Mesendoderm (in vitro differentiated cells): ENCODE measurements around the gene TPBGL.

ENCODE experiments used
- DNase-seq: peaks from one replicate; pipeline ENCODE4 v3.0.0; 2013
- H2AK5ac ChIP-seq: 2 replicates; pipeline ENCODE4 v1.6.1; 2013; ENCODE audit warnings: low read length, inconsistent platforms
- H2BK120ac ChIP-seq: 2 replicates; pipeline ENCODE4 v1.6.1; 2013; ENCODE audit warnings: low read depth, mild to moderate bottlenecking, low read length, moderate library complexity, mixed read lengths
- H2BK15ac ChIP-seq: replicated peaks from 2 replicates; pipeline ENCODE4 v1.6.1; 2013; ENCODE audit warnings: low read depth, mild to moderate bottlenecking, moderate library complexity
- H2BK5ac ChIP-seq: 2 replicates; pipeline ENCODE4 v1.6.1; 2013; ENCODE audit warnings: low read length, inconsistent platforms
- H3K18ac ChIP-seq: 2 replicates; pipeline ENCODE4 v1.6.1; 2013; ENCODE audit warnings: mild to moderate bottlenecking, low read length, mixed read lengths
- H3K23ac ChIP-seq: one replicate; pipeline ENCODE4 v1.6.1; 2013; ENCODE audit warnings: low read length
- H3K27ac ChIP-seq: 2 replicates; pipeline ENCODE4 v1.5.1; 2013; ENCODE audit warnings: low read depth, mild to moderate bottlenecking, inconsistent platforms, low read length, moderate library complexity
- H3K27me3 ChIP-seq: 2 replicates; pipeline ENCODE4 v1.6.1; 2013; ENCODE audit warnings: low read length, control low read depth, mild to moderate bottlenecking, inconsistent platforms; ENCODE audit not compliant: insufficient read depth, poor library complexity
- H3K36me3 ChIP-seq: 2 replicates; pipeline ENCODE4 v1.6.1; 2013; ENCODE audit warnings: low read length, inconsistent platforms; ENCODE audit not compliant: control insufficient read depth, insufficient read depth
- H3K4ac ChIP-seq: one replicate; pipeline ENCODE4 v1.6.1; 2013; ENCODE audit warnings: low read depth, mild to moderate bottlenecking, low read length, moderate library complexity
- H3K4me1 ChIP-seq: 2 replicates; pipeline ENCODE4 v1.6.1; 2013; ENCODE audit warnings: low read depth, low read length, inconsistent platforms; ENCODE audit not compliant: control insufficient read depth
- H3K4me2 ChIP-seq: 2 replicates; pipeline ENCODE4 v1.6.1; 2013; ENCODE audit warnings: low read length
- H3K4me3 ChIP-seq: 2 replicates; pipeline ENCODE4 v1.5.1; 2013; ENCODE audit warnings: mild to moderate bottlenecking, low read length
- H3K56ac ChIP-seq: one replicate; pipeline ENCODE4 v1.6.1; 2013; ENCODE audit warnings: low read length
- H3K79me1 ChIP-seq: 2 replicates; pipeline ENCODE4 v1.6.1; 2013; ENCODE audit warnings: low read length, inconsistent platforms
- H3K79me2 ChIP-seq: 2 replicates; pipeline ENCODE4 v1.6.1; 2013; ENCODE audit warnings: mild to moderate bottlenecking, low read length; ENCODE audit not compliant: control insufficient read depth, insufficient read depth
- H3K9ac ChIP-seq: 2 replicates; pipeline ENCODE4 v1.6.1; 2013; ENCODE audit warnings: low read length, inconsistent platforms
- H4K5ac ChIP-seq: one replicate; pipeline ENCODE4 v1.6.1; 2013; ENCODE audit warnings: low read length
- H4K8ac ChIP-seq: one replicate; pipeline ENCODE4 v1.6.1; 2013; ENCODE audit warnings: low read depth, mild to moderate bottlenecking, control low read depth, low read length, moderate library complexity
- WGBS: extraction: QIAGEN DNeasy Blood & Tissue Kit; methylation state at CpG from one replicate; pipeline ENCODE4 v1.1.7; 2013; ENCODE audit warnings: low lambda C conversion rate, missing lambda C conversion rate; ENCODE audit not compliant: insufficient coverage; ENCODE audit errors: extremely low coverage; 5-methylcytosine and 5-hydroxymethylcytosine counted together

The TPBGL gene

DNA sequence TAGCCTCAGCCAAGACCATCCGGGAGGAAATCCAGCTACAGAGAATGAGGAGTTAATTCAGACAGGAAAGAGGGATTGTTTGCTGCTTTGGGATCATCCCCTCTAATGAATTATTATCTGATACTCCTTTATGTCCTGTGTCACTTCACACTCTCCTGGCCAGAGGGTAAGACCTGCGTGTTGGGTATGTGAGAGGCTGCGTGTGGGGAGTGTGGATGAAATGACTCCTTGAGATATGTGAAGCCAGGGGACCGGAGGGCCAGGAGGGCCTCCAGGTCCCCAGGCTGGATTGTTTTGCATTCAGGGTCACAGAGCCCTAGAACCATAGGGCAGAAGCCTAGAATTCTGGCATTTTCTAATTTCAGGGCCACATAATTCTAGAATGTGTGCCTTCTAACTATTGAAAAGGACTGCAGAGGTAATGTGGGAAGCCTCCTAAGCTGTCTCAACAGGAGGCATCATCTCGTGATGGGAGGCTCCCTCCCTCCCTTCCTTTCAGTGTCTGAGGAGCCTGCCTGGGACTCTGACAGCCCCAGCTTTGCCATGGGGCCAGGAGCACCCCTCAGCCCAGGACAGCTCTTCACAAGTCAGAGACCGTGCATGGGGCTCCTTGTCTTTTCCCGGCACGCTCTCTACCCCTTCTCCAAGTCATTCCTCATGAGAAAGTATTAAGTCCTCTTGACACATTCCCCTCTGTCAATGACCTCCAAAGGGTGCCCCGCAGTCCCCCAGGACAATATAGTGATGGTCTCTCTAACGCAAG is 3.7 kb downstream of the TPBGL start:
- Histone ChIP-seq H2BK15ac (no peak overlapping the region), H3K36me3 (no peaks in the 10 kb centered on the region), H3K4me1 (no peaks in the 10 kb centered on the region), H4K5ac (no peak overlapping the region), H2BK120ac (no peak overlapping the region), H3K56ac (no peak overlapping the region), H2BK5ac (no peak overlapping the region), H3K27ac (no peak overlapping the region), H3K18ac (no peak overlapping the region), H2AK5ac (no peak overlapping the region), H3K79me2 (no peaks in the 10 kb centered on the region), H3K9ac (no peak overlapping the region), H4K8ac (no peak overlapping the region), H3K23ac (no peak overlapping the region), H3K79me1 (no peaks in the 10 kb centered on the region), H3K4me3 (no peak overlapping the region), H3K4me2 (no peak overlapping the region), H3K27me3 (peaks cover 25% of the 10 kb centered on the region), H3K4ac (no peak overlapping the region)
- WGBS = no CpG with 5 or more reads among the region's 10 CpGs
- no peak for DNase-seq

DNA sequence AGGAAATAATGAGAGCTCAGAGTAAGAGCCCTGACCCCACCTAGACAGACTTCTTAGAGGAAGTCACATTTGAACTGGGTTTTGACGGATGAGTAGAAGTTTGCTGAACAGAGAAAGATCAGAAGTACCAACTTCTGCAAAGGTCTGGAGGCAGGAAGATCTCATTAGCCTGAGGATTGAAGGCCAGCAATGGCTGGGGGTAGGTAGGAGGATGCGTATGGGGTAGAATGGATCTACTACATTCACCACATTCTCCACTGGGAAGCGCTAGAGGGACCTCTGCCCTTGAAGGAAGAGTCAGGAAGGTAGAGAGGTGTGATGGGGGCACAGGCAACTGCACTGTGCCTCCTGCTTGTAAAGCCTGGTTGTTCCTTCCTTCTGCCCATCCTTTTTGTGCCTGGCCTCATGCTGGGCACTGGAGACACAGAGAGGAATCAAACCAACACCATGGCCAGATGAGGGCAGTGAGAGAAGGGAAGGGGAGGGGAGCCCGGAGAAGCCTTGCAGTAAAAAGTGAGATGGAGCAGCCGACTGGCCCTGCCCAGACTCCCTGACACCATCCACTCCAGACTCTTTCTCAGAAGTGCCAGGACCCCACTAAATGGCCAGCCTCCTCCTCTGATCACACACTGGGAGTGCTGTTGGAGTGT is 4.9 kb downstream of the TPBGL start:
- Histone ChIP-seq H3K4ac (no peak overlapping the region), H3K27me3 (peaks cover 19% of the 10 kb centered on the region), H3K4me2 (no peak overlapping the region), H3K36me3 (no peaks in the 10 kb centered on the region), H4K8ac (no peak overlapping the region), H3K4me1 (no peaks in the 10 kb centered on the region), H3K18ac (no peak overlapping the region), H2BK120ac (no peak overlapping the region), H2AK5ac (no peak overlapping the region), H2BK5ac (no peak overlapping the region), H3K79me2 (no peaks in the 10 kb centered on the region), H3K27ac (no peak overlapping the region), H3K56ac (no peak overlapping the region), H3K9ac (no peak overlapping the region), H3K79me1 (no peaks in the 10 kb centered on the region), H3K4me3 (no peak overlapping the region), H4K5ac (no peak overlapping the region), H3K23ac (no peak overlapping the region), H2BK15ac (no peak overlapping the region)
- WGBS = no CpG with 5 or more reads among the region's 5 CpGs
- peak; percentile 83 for DNase-seq

DNA sequence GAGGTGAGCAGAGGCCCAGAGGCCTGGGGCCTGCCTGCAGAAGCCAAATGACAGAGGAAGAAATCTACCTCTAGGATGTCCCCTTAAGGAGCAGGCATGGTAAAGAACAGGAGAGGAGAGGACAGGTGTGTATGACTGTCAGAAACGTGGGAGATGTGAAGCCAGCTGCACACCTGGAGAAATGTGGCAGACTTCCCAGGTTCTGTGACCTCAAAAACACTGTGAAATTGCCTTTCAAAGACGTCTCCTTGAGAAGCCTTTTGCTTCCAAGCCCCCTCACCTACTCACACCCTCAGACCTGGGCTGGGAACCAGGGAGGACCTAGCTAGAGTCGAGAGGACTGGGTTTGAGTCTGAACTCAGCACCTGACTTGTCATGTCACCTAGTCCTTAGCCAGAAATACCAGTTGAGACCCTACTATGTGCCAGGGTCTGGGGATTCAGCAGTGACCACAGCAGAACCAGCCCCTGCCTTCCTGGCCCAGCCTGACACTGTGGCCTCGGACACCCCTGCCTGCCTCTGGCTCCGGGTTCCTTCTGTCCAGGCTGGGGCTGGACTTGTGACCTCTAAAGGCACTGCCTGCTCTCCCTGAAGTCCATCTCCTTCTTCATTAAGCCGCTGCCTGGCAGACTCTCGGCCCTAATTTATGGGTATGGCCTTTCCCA is 5.6 kb downstream of the TPBGL start:
- Histone ChIP-seq H3K4me1 (no peaks in the 10 kb centered on the region), H3K4ac (no peak overlapping the region), H2AK5ac (no peak overlapping the region), H3K4me2 (no peak overlapping the region), H3K27me3 (peaks cover 19% of the 10 kb centered on the region), H3K56ac (no peak overlapping the region), H3K79me2 (no peaks in the 10 kb centered on the region), H3K9ac (no peak overlapping the region), H3K18ac (no peak overlapping the region), H3K79me1 (no peaks in the 10 kb centered on the region), H4K8ac (no peak overlapping the region), H3K36me3 (no peaks in the 10 kb centered on the region), H2BK120ac (no peak overlapping the region), H3K23ac (no peak overlapping the region), H2BK5ac (no peak overlapping the region), H3K27ac (no peak overlapping the region), H2BK15ac (no peak overlapping the region), H3K4me3 (no peak overlapping the region), H4K5ac (no peak overlapping the region)
- DNase-seq = no peak
- whole genome bisulfite sequencing = no CpG with 5 or more reads among the region's 7 CpGs

DNA sequence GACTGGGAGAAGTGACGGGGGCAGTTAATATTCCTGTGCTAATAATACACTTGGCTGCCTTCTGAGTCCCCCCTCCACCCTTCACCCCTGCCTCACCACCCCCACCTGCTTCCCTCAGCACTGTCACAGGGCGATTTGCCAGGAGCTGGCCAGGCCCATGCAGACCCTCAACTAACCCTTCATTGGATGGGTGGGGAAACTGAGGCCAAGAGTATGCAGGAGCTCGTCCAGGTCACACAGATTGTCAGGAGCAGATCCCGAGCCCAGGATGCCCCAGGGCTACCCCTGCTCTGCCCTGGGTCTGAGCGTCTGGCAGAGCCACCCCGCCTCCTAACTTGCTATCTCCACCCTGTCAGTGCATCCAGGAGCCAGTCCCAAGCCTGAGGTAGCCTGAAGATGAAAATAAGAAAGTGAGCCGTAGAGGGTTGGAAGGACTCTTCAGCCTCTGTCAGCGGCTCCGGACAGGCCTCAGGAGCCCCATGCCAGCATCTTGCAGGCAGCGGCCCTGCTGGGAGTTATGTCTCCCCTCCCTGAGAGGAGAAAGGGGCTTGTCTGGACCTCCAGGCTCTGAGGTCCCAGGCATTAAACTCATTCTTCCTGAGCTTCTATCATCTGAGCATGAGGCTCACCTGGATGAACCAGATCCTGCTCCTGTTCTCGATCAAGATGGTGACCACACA is 6.2 kb downstream of the TPBGL start:
- Histone ChIP-seq H3K79me2 (no peaks in the 10 kb centered on the region), H3K27me3 (peaks cover 19% of the 10 kb centered on the region), H4K5ac (no peak overlapping the region), H2BK15ac (no peak overlapping the region), H2BK5ac (no peak overlapping the region), H3K4me3 (no peak overlapping the region), H3K4ac (no peak overlapping the region), H3K4me2 (no peak overlapping the region), H3K4me1 (no peaks in the 10 kb centered on the region), H2AK5ac (no peak overlapping the region), H4K8ac (no peak overlapping the region), H3K56ac (no peak overlapping the region), H3K18ac (no peak overlapping the region), H3K27ac (no peak overlapping the region), H3K79me1 (no peaks in the 10 kb centered on the region), H3K23ac (no peak overlapping the region), H3K36me3 (no peaks in the 10 kb centered on the region), H2BK120ac (no peak overlapping the region), H3K9ac (no peak overlapping the region)
- DNase-seq = no peak
- WGBS = no CpG with 5 or more reads among the region's 11 CpGs

DNA sequence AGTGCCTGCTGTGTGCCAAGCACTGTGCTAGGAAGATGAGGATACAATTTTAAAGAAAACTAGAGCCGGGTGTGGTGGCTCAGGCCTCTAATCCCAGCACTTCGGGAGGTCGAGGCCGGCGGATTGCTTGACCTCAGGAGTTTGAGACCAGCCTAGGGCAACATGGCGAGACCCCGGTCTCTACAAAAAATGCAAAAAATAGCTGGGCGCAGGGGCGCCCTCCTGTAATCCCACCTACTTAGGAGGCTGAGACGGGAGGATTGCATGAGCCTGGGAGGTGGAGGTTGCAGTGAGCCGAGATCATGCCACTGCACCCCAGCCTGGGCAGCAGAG is 8.3 kb downstream of the TPBGL start:
- Histone ChIP-seq H2BK5ac (no peak overlapping the region), H3K79me2 (no peaks in the 10 kb centered on the region), H4K8ac (no peak overlapping the region), H3K56ac (no peak overlapping the region), H3K27ac (no peak overlapping the region), H3K4ac (no peak overlapping the region), H2BK120ac (no peak overlapping the region), H3K4me2 (no peak overlapping the region), H2AK5ac (no peak overlapping the region), H2BK15ac (no peak overlapping the region), H4K5ac (no peak overlapping the region), H3K18ac (no peak overlapping the region), H3K9ac (no peak overlapping the region), H3K79me1 (no peaks in the 10 kb centered on the region), H3K36me3 (no peaks in the 10 kb centered on the region), H3K4me3 (no peak overlapping the region), H3K23ac (no peak overlapping the region), H3K4me1 (no peaks in the 10 kb centered on the region), H3K27me3 (peaks cover 3% of the 10 kb centered on the region)
- no peak for DNase-seq
- no CpG with 5 or more reads among the region's 11 CpGs for WGBS
